GM21381 (cell line): Measurements from ENCODE around the gene GRAP2.

Source experiments
- ATAC-seq: cut with Tn5 transposase; IDR thresholded peaks from one replicate; pipeline ENCODE4 v1.9.1; 2021; ENCODE audit warnings: mild to moderate bottlenecking, moderate library complexity; ENCODE audit not compliant: unreplicated experiment

Gene GRAP2

DNA sequence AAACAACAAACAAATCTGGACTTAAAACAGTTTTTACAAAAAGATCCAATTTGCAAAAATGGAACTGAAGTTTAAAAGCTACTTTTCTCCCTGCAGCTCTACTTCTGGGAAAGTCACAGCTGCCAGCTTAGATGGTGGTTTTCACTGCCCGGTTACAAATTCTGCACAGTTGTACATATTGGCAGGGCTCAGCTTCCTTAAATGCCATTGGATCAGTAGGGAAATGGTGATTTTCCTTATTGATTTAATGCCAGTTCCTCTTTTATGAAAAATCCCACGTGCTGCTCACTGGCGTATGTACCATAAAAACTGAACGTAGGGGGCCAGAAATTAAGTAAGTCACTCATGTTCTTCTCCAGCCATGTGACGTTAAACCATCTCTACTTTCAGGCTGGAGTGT lies 22.8 kb downstream of the GRAP2 start:
- ATAC-seq = no peak

DNA sequence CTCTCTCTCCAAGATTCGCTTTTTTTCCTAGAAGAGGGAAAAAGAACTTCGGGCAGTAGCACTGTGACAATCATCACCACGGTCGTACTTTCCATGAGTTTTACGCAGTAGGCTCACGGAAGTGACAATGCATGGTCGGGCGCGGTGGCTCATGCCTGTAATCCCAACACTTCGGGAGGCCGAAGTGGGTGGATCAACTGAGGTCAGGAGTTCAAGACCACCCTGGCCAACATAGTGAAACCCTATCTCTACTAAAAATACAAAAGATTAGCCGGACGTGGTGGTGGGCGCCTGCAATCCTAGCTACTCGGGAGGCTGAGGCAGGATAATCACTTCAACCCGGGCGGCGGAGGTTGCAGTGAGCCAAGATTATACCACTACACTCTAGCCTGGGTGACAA lies 23.4 kb downstream of the GRAP2 start:
- ATAC-seq = no peak

DNA sequence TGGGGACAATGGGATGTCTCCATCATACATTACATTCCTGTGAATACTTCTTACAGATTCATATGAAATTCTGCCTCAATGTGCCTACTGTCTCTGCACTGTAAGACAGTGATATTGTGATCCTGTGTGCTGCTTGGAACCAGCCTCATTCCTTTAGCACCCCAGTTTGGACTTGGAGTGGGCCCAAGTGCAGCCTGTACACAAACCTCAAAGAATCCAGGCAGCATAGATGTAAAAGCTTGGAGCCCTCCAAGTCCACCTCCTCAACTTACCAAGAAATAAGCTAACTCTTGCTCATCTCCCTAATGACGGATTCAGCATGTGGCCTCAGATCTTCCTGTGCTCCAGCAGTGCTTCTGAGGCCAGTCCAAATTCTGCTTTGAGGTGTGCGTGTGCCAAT lies 24.4 kb downstream of the GRAP2 start:
- ATAC-seq = no peak

DNA sequence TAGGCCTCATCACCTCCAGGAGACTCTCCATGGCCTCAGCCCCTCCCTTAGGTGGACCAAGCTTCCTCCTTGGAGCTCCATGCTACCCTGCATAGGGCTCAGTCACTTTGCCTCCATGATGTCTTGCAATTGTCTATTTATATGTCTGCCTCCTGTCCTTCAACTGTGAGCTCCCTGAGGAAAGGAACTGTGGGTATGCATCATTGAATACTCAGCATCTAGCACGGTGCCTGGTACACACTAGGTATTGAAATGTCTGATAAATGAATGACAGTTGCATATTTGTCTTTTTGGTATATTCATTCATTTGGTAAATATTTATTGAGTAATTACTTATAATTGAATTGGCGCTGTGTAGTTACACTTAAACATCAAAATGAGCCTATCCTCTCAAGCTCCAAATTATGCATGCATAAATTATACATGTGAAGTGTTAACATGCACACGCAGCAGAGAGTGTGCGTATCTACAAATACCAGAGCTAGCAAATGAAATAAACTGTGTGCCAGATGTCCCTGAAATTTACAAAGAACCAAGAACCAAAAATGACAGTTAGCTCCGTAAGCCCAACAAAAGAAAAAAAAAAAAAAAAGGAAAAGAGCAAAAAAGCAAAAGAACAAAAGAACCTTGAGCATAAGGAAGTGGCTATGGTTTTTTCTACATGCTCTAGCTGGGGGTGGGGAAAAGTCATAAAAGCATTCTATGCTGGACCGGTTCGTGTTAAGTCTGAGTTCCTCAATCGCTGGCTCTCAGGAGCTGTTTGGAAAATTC lies 25.2 kb downstream of the GRAP2 start:
- ATAC-seq = no peak

DNA sequence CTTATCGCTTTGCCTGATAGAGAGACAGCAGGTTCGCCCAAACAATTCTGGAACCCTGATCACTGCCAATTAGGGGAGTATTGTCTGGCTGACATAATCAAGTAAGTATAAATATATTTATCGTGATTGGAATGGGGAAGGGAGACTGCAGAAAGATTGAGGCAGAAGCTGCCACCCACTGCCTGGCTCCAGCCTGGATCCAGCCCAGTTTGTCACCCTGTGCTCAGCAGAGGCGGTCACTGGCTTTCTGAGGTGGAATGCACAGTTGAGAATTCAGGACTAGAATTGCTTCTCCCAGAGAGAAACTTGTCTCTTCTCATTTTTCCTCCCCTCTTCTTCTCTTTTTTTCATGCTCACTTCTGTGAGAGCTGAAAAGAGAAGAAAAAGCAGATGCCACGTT lies 25.9 kb downstream of the GRAP2 start:
- no peak for ATAC-seq

DNA sequence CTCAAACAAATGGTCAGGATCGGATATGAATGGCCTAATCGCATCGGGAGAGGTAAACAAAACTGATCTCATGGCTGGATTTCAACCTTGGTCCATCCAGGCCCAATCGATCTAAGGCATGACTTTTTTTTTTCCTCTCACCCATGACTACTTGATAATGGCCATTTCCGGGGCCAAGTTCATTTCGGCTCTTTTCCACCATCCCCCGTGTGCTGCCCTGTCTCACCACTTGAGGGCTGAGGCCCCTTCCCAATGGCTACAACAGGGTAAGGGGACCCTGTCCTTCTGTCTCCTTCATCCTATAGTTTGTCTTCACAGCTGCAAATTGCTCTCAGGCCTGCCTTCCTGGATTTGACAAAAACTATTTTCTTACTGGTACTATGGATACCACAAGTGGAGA lies 26.7 kb downstream of the GRAP2 start:
- no peak for ATAC-seq

DNA sequence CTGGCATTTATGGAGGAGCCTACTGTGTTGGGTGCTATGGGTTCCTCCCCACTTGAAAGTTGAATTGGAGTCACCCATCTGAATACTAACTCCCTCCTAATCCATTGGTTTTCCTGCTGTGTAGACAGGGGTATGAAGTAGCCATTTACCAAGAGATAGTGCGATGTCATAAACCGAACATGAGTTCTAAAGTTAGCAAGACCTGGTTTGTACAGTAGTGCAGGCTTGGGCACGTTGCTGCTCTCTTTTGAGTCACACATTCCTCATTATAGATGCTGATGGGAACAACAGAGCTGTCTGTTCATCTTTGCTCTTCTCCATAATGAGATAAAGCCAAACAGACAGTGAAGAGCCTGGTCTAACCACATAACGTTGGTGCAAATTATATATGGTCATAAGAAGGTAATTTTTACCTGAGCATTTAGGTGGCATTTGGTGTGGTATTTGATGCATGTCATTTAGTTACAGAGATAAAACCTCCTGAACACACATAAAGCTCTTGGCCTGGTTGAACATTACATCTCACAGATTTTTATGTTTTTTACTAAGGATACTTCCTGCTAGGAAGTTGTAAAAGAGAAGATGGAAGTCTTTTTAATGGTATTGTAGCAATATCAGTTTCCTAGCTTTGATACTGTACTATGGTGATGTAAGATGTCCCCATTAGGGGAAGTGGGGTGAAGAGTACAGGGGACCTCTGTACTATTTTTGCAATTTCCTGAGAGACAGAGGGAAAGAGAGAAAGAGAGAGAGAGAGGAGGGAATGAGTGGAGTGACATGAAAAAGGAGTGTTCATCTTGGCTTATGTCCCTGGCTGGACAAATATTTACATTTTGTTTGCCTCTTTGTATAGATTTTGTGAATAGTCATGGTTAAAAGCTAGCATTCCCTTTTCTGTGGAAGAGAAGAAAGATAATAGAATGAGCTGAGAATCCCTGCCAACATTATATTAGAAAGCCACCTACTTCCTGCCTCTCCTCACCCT lies 27.9 kb downstream of the GRAP2 start:
- ATAC-seq = no peak

DNA sequence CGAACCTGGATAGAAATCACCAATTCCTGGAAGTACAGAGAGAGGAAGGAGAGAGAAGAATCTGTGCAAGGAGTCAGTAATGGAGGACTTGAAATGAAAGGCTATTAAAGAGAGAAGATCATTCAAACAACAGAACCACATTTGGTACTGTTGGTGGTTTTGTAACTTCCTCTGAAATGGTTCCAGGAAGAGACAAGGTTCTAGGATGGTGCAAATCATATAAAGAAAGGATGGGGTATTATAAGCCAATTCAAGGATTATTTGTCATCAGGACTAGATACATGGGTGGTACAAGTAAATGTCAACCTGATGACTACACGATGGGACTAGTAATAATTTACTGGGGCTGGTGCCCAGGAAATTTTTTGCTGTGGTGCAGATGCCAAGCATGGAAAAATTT lies 30.4 kb downstream of the GRAP2 start:
- ATAC-seq = no peak

DNA sequence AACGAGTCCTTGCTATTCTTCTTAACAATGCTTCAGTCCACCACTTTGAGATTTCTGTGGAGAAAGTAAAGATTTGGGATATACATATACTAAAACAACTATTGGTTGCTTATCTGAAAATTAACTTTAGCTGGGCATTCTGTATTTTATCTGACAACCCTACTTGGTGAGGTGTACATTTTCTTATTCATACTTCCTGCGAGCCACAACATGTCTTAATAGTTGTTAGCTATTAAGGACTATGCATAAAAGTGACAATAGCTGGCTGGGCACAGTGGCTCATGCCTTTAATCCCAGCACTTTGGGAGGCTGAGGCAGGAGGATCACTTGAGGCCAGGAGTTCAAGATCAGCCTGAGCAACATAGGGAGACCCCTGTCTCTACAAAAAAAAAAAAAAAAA lies 31.3 kb downstream of the GRAP2 start:
- no peak for ATAC-seq

DNA sequence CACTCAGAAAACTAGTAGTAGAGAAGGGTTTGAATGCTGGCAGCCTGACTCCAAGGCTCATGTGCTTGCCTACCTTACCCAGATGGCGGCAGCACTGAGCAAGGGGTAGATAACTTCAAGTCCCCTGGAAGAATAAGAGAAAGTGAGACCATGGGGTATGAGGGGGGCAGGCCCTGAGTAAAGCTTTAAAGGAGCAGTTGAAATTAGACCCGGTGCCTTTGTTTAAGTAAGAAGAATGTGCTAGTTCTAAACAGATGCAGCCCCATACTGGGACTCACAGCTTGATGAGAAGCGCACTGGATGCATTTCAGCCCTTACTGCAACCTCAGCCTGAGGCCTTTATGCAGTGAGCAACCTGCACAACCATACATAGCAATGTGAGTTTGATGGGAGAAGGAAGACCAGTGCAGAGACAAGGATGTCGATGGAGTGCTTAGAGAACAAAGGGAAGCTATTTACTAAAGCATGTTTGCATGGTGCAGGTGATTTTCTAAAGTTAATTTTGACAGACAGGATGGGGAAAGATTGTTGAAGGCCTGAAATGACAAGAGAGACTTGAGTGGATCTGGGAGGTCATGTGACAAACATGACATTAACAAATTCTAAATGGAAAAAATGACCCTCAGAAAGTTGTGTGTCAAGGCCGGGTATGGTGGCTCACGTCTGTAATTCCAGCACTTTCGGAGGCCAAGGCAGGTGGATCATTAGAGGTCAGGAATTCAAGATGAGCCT lies 32.2 kb downstream of the GRAP2 start:
- no peak for ATAC-seq

DNA sequence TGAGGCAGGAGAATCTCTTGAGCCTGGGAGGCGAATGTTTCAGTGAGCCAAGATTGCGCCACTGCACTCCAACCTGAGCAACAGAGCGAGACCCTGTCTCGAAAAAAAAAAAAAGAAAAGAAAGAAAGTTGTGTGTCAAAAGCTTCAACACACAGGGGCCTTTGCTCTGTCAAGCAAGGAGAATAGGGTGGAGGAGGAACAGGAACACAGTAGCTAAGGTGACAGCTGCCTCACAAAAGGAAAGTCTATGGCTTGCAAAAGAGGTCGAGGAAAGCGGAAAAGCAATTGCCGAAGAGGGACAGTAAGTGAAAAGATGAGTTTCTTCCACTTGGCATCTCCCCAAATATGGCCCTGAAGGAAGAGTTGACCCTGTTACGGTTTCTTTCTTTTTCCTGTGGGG lies 32.9 kb downstream of the GRAP2 start:
- no peak for ATAC-seq

DNA sequence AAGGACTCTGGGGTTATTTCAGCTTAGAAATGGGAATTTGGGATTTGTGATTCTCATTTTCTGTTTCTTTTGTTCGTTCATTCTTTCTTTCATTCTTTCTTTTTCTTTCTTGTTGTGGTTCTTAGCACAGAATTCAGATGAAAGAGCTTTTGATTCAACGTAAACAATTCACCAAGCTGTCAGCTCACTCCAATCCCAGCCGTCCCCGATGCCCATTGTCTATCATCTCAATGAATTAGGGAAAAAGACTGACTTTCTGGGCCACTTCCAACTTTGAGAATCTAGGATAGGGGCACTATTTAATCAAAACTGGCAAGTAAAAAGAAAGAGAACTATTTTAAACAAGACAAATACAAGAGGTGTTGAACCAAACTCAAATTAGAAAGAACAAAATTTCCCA lies 34.2 kb downstream of the GRAP2 start:
- ATAC-seq = no peak

DNA sequence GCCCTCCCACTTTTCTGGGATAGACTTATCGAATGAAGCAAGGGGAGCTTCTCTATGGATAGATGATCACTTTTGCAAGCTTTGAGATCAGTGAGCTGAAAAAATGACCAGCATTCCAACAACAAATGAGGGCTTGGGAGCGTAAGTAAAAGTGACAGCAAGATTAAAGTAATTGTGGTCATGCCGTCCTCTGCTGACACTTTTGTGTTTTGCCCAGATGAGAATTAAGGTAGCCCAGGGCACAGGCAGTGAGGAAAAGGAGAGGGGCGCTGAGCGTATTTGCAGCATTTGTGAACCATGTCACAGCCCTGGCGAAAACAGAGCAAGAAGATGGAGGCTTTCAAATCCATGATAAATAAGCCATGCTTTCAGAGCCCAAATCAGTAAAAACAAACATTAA lies 34.7 kb downstream of the GRAP2 start:
- ATAC-seq = no peak

DNA sequence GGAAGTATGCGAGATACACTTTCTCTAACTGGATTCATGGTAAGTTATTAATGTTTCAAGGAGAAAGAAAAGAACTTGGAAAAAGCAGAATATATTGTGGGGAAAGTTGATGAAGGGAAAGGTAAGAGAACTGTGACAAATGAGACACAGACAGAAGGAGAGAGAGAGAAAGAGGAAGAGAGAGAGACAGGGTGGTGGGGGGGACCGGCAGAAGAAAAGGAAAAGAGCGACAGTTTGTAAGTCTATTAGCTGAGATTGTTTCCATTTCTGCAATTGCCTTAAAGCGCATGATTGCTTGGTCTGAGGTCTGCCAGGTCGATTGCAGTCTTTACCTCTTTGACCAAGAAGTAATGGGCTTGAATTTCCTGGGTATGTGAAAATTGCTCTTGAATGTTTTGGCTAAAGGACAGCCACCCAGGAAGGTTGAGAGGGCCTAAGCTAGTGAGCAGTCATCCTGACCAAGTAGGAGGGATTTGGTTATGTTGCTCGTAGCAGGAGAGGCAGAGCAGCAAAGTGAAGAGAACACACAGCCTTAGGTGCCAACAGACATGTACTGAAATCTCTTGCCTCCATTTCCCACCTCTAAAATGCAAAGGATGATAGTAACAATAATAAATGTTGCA lies 35.8 kb downstream of the GRAP2 start:
- no peak for ATAC-seq

DNA sequence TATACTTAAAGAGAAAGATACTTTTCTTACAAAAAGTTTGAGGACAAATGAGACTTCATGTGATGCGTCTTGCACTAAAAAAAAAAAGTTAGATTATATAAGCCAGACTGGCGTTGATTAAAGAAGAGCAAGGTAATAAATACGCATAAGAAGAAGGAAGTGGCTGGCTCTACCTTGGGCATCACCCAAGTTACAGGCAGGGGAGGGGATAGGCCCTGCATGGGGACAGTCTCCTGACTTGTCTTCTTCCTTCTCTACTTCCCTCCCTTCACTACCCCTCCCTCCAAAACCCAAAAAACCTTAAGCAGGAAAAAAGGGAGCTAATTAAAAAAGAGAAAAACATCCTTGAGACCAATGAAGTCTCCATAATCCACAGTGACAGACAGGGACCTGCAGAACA lies 37.0 kb downstream of the GRAP2 start:
- ATAC-seq = no peak

DNA sequence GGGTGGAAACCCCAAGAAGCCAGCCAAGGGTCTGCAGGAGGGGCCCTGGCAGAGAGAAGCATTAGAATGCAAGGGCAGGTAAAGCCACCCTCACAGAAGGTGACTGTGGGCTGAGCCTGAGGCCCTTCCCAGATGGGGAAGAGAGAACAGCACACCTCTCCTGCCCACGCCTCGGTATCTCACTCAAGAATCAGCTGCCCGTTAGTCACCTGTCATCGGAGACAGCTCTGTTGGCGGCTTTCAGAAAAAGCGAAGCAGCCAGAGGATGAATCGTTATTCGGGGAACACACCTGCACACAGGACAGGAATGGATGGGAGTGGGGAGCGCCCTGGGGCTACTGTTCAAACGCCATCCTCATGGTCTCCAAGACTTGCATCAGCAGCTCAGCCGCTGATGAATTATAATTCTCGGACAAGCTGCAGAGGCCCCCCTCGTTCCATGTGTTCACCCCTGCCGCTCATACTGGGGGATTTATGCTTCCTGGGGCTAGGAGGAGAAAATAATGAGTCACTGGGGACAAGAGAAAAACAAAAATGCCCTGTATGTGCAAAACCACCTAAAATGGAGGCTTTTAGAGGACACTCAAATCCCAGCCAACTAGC lies 37.7 kb downstream of the GRAP2 start:
- no peak for ATAC-seq

DNA sequence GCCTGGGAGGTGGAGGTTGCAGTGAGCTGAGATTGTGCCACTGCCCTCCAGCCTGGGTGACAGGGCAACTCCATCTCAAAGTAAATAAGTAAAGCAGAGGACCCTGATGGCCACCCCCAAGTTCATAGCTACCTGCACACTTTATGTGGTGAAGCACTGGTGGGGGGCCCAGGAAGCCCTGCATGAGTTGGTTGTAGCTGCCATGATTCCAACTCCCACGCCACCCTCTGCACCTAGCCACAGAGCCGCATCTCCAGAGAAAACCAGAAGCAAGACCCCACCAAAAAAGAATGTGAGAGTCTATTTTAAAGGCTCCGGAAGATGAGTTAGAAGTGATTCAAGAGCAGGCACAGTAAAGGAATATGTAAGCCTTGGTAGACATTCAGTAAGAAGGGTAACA lies 38.9 kb downstream of the GRAP2 start:
- ATAC-seq = no peak

DNA sequence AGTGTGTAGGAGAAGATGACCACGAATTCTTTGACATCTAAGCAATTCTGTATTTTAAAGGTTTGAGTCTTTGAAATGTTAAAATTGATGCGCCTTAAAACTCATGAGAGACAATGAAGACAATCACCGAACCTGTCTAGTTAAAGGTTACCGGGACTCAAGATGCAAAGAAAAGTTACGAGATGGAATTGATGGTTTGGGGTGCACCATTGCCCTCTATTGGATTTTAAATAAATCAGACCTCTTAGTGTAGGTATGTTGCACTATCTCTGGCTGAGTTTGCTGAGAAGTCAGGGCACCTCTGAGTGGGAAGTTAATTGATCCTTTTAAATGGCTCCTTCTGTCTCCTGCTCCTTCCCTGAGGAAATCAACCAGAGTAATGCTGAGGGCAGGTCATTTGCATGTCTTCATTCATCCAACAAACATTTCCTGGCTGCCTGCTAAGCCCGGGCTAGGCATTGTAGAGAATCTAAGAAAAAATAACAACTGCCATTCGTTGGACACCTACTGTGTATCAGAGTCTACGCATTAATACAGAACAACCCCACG lies 39.9 kb downstream of the GRAP2 start:
- no peak for ATAC-seq

DNA sequence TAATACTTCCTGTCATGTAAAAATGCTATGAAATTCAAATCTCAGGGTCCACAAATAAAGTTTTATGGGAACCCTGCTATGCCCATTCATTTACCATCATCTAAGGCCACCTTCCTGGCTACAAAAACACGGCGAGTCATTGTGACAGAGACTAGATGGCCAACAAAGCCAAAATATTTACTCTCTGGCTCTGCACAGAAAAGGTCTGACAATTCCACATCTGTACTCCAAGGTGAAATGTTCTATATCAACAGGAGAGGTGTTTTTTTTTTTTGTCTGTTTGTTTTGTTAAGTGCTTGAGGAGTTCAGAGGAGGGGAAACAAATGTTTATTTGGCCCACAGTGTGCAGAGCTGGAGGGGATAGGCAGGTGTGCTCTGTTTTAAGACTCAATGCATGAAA lies 40.7 kb downstream of the GRAP2 start:
- ATAC-seq = no peak
